HG03565 (cell line): ENCODE results near the gene SV2C.
"Not testable (repeated sequence)": the region's sequence is repeated elsewhere in the genome, so short reads cannot be mapped to it uniquely, and the experiment has no call there.

Experiments
- ATAC-seq: cut with Tn5 transposase; IDR thresholded peaks from one replicate; pipeline ENCODE4 v1.9.1; 2021; ENCODE audit warnings: mild to moderate bottlenecking, moderate library complexity; ENCODE audit not compliant: unreplicated experiment

SV2C gene

DNA sequence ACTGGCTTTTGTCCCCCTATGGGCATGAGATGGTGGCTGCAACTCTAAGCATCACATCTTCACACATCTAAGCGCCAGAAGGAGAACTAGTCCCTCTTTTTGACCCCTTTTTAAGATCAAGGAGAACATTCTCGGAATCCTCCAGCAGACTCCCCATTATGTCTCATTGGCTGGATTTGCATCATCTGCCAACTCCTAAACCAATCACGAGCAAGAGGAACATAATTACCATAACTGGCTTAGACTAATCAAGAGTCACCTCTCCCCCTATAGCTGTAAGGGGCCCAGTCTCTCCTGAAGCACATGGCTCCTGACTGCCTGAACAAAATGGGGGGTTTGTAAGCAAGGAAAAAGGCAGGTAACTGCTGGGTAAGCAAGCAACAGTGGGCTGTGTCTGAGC is 251.4 kb downstream of the SV2C start:
- no peak for ATAC-seq

GRCh38 chr5:76335451-76335850 is 252.3 kb downstream of the SV2C start:
- ATAC-seq = not testable (repeated sequence)

DNA sequence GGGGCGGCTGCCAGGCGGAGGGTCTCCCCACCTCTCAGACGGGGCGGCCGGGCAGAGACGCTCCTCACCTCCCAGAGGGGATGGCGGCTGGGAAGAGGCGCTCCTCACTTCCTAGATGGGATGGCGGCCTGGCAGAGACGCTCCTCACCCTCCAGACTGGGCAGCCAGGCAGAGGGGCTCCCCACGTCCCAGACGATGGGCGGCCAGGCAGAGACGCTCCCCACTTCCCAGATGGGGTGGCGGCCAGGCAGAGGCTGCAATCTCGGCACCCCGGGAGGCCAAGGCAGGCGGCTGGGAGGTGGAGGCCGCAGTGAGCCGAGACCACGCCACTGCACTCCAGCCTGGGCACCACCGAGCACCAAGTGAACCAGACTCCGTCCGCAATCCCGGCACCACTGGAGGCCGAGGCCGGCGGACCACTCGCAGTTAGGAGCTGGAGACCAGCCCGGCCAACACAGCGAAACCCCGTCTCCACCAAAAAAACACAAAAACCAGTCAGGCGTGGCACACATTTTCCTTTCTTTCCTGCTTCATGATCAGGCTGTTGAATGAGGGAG is 253.1 kb downstream of the SV2C start:
- not testable (repeated sequence) for ATAC-seq

DNA sequence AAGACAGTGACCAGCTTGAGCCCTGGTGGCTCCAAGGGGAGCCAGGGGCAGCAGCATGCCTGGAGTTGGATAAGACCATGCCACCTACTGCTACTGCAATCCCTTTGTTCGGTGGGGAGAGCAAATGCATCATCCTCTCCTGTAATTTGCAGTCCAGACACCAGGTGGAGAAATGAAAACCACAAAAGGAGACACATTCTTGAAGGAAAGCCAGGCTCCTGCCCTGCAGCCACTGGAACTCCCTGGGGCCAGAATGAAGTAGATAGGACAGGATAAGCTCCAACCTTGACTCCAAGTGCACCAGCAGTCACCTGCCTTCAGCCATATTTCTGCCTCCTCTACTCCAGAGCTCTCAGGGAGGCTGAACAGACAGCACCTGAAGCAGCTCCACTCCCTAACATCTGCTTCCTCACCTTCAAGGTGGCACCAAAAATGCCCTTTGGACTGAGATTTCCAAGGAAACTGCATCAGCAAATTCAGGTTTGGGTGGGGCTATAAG is 254.8 kb downstream of the SV2C start:
- ATAC-seq = no peak

DNA sequence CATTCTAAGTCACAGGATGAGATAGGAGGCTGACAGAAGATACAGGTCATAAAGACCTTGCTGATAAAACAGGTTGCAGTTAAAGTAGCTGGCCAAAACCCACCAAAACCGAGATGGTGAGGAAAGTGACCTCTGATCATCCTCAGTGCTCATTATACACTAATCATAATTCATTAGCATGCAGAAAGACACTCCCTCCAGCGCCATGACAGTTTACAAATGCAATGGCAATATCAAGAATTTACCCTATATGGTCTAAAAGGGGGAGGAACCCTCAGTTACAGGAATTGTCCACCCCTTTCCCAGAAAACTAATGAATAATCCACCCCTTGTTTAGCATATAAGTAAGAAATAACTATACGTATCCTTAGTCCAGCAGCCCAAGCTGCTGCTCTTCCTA is 256.7 kb downstream of the SV2C start:
- ATAC-seq = no peak

DNA sequence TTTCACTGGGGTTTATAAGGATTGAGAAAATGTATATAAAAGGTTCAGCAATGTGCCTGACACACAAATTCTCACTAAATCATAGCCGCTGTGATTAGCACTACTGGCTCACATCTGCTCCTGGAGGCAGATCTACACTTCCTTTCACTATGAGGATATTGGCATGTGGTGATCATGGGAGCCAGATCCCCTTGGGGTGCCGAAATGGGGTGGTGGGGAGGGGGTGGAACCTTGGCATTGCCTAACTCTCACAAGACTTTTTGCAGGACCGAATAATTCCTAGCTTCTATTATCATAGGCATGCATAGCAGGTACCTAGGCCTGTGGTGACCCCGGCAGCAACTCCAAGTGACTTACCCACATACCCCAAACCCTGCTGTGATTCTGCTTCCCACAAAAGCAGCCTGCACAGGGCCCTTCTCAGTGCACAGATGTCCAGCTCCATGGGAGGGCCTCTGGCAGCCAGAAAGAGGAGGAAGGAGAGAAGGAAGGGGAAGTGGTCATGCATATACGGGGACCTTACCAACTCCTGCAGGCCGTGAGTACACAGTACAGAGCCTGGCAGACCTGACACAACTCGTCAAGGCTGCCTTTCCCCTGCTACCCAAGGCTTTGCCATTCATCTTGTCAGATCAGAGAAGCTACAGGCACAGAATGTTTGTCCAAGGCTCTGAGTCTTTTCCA is 258.6 kb downstream of the SV2C start:
- no peak for ATAC-seq

DNA sequence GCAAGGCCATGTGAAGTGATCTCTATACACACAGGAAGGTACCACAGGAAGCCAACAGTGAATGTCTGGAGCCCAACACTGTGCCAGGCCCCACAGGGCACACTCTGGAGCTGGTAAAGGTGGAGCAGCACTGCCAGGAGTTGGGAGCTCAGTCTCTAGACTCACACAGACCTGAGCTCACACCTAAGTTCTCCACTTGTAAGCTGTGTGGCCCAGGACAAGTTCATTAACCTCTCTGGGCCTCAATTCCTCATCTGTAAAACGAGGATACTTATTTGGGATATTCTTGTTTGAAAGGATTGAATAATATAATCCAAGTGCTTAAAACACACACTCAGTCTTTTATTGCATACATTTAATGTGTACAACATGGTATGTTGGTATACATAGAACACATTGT is 259.3 kb downstream of the SV2C start:
- no peak for ATAC-seq

DNA sequence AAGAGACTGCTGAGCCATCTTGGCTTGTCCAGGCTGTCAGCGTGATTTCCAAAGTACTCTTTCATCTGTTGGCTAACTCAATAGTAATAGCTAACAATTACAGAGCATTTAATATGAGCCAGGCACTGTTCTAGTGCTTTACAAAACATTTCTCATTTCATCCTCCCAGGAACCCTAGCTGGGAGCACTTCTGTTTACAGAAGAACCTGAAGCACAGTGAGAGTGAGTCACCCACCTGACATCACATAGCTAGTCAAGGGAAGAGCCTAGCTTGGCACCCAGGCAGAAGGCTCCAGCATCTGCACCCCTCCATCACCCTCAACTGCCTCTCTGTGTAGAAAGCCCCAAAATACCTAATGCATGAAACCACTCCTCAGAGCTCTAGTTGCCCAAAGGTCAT is 262.4 kb downstream of the SV2C start:
- ATAC-seq = no peak

DNA sequence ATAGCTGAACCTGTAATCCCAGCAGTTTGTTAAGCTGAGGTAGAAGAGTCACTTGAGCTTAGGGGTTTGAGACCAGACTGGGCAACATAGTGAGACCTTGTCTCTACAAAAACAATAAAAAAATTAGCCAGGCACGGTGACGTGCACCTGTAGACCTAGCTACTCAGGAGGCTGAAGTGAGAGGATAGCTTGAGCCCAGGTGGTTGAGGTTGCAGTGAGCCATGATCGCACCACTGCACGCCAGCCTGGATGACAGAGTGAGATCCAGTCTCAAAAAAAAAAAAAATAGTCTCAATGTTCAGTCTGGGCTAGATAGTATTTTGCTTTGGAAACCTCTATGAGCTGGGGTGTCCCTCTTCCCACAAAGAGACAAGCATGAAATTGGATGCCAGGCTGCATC is 268.0 kb downstream of the SV2C start:
- peak; percentile 1 for ATAC-seq

GRCh38 chr5:76351577-76351976 is 268.4 kb downstream of the SV2C start:
- ATAC-seq = peak; percentile 99

GRCh38 chr5:76356887-76357286 is 273.7 kb downstream of the SV2C start:
- no peak for ATAC-seq

DNA sequence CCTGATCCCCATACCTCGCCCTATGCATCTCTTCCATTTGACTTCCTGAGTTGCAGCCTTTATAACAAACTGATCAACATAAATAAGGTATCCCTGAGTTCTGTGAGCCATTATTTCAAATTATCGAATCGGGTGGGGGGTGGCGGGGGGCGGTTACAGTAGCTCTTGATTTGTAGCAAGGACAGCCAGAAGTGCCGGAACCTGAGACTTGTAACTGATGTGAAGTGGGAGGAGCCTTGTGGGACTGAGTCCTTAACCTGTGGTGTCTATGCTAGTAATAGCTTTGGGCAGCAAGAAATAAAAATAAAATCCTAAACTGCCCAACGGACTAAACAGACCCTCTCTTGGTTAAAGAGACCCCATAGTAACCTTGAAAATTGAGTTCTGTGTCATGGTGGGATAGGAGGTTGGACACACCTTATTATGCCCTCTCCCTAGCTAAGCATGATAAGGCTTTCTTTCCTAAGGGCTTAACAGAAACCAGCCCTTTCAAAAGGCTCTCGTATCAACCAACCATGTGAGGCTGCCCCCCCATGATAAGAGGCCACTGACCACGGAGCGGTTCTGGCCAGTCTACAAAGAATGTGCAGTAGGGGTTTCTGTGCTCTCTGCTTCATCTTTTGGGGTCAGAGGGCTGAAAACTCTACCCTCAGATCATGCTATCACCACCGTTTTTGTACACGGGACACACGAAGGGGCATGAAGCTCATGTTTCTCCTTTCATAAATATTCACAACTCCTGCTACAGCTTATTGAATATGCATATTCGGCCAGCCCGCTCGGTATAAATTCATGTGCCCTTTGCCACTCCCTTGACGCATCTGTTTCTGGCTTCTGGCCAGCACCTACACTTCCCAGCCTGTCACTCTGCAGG is 280.4 kb downstream of the SV2C start:
- no peak for ATAC-seq

GRCh38 chr5:76364226-76364589 is 281.0 kb downstream of the SV2C start:
- ATAC-seq = no peak

DNA sequence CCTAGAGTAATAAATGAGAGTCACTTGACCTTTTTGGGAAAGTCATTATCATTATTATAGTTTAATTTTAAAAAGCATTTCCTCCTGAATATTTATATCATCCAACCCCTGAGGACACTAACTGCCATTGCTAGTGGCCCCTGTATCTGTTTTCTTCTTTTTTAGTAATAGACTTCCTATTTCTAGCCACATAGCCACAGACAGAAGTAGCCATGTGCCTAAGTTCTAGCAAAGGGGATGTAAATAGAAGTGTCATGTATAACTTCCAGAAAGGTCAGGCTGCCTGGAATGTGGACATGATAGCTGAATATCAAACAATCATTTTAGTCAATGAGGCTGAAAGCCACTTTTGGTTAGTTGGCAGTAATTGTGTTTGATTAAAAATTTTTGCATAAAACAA is 282.4 kb downstream of the SV2C start:
- ATAC-seq = no peak

DNA sequence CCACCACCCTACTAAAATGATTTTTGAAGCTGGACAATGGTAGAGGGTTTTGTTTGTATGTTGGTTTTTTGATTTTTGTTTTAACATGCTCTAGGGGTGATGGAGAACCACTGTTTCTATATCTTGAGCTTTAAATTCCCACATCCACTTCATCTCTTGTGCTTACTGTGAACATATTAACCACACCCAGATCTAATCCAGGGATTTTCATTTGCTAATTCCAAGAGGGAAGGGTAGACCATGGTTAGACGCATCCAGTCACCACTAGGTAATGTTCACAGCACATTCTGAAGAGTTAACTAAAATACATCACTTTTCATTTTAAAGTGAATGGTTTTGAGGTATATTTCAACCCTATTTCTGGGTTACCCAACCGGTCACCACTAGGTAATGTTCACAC is 283.4 kb downstream of the SV2C start:
- ATAC-seq = no peak

GRCh38 chr5:76367623-76368371 is 284.6 kb downstream of the SV2C start:
- no peak for ATAC-seq

- ATAC-seq = no peak
These were observed 285.8 kb downstream of the SV2C start for GRCh38 chr5:76368941-76369340.

DNA sequence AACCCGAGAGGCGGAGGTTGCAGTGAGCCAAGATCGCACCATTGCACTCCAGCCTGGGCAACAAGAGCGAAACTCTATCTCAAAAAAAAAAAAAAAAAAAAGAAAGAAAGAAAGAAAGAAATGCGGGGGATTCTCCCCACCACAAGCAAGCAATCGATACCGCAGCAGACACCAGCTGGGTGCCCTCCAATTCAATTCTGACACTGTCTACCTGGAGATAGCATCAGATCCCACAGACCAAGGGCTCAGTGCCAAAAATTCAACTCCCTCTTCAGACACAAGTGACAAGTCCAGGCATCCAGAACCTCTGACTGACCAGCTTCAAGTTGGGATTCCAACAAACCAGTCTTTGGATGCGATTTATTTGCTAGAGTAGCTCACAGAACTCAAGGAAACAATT is 286.5 kb downstream of the SV2C start:
- ATAC-seq = not testable (repeated sequence)

DNA sequence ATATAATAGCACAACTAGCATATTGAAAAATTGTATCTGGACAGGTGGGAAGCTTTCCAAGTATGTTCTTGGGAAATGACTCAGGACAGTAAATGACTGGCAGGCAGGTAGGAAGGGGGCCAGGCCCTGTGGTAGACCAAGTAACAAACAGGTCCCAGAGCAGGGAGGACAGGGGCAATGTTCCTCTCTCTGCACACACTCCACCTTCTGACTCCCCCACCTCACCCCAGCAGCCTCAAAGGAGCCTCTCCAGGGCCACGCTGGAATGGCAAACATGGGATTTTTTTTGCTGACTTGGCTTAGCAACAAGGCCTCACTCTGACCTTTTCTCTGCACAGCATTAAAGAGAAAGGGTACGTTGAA is 288.8 kb downstream of the SV2C start:
- no peak for ATAC-seq

DNA sequence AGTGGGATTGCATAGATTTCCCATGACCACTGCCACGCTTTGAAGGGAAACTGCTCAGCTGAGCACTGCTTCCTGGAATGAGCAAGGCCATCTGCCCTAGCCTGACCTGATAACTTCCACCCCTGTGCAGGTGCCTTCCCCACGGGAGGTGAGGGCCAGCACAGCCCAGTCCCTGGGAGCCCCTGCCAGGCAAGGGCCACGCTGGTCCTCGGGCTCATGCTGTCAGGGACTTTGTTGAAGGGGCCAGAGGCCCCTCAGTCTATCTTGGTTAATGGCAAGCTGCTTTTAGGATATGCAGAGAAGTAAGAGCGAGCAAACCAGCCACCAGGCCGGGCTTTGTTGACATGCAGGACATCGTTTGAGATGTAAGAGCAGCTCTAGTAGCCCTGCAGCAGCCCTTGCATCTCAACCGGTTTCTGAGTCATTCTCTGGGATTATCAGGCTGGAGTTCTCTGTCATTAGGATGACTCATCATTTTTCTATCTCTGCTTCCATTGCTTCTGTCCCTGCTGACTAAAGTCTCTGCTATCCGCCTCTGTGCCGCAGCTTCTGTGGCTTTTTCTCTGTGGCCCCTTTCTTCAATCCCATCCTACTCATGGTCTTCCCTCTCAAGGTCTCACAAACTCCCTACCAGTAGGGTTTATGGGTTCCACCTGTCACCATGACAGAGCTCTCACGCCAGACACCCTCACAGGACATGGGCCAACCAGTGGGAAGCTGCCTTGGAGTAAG is 289.3 kb downstream of the SV2C start:
- ATAC-seq = no peak
